Neural progenitor cell (in vitro differentiated cells): ENCODE data around the gene RBM19. TPM values are rescaled to one million over a fixed set of nuclear protein-coding genes. Genes with fewer than 3 reads are reported as not detected.

Experiments
- DNase-seq: peaks from one replicate; pipeline ENCODE4 v3.0.0-alpha.2; 2016; ENCODE audit warnings: low spot score
- H2AFZ ChIP-seq: fragments of 200-600 bp; sonication (generic); replicated peaks from 2 replicates; pipeline ENCODE4 v1.6.1; 2016; ENCODE audit warnings: antibody characterized with exemption
- H3F3A ChIP-seq: fragments of 200-600 bp; sonication (generic); 2 replicates; pipeline ENCODE4 v1.6.1; 2016; ENCODE audit warnings: antibody characterized with exemption, low read depth
- H3K27ac ChIP-seq: fragments of 200-600 bp; sonication (generic); 2 replicates; pipeline ENCODE4 v1.5.1; 2016; ENCODE audit warnings: mild to moderate bottlenecking
- H3K27me3 ChIP-seq: fragments of 200-600 bp; sonication (generic); 2 replicates; pipeline ENCODE4 v1.6.1; 2016; ENCODE audit warnings: mild to moderate bottlenecking, moderate library complexity
- H3K36me3 ChIP-seq: fragments of 200-600 bp; sonication (generic); 2 replicates; pipeline ENCODE4 v1.5.1; 2016
- H3K4me1 ChIP-seq: fragments of 200-600 bp; sonication (generic); 2 replicates; pipeline ENCODE4 v1.6.1; 2016; ENCODE audit warnings: mixed run types
- H3K4me2 ChIP-seq: fragments of 200-600 bp; sonication (generic); 2 replicates; pipeline ENCODE4 v1.6.1; 2016
- H3K4me3 ChIP-seq: fragments of 200-600 bp; sonication (generic); 2 replicates; pipeline ENCODE4 v1.5.1; 2016
- H3K79me2 ChIP-seq: fragments of 200-600 bp; sonication (generic); 2 replicates; pipeline ENCODE4 v1.6.1; 2016; ENCODE audit warnings: low read depth
- H3K9ac ChIP-seq: fragments of 200-600 bp; sonication (generic); 2 replicates; pipeline ENCODE4 v1.6.1; 2016
- H3K9me3 ChIP-seq: fragments of 200-600 bp; sonication (generic); 2 replicates; pipeline ENCODE4 v1.5.1; 2016; ENCODE audit warnings: low read depth
- H4K20me1 ChIP-seq: fragments of 200-600 bp; sonication (generic); 2 replicates; pipeline ENCODE4 v1.6.1; 2016; ENCODE audit warnings: low read depth
- H3K27ac Mint-ChIP-seq: 3 replicates; pipeline ENCODE4 v1.8.0; 2021; ENCODE audit warnings: mixed read lengths
- H3K27me3 Mint-ChIP-seq: 2 replicates; pipeline ENCODE4 v1.8.0; 2022; ENCODE audit warnings: low read depth, mild to moderate bottlenecking, inconsistent platforms, moderate library complexity, mixed read lengths; ENCODE audit not compliant: insufficient read depth
- H3K36me3 Mint-ChIP-seq: 3 replicates; pipeline ENCODE4 v1.8.0; 2021; ENCODE audit warnings: mixed read lengths
- H3K4me1 Mint-ChIP-seq: 3 replicates; pipeline ENCODE4 v1.8.0; 2021; ENCODE audit warnings: mixed read lengths
- H3K4me3 Mint-ChIP-seq: 3 replicates; pipeline ENCODE4 v1.8.0; 2021; ENCODE audit warnings: mild to moderate bottlenecking, moderate library complexity, mixed read lengths
- H3K9me3 Mint-ChIP-seq: 3 replicates; pipeline ENCODE4 v1.8.0; 2020; ENCODE audit warnings: mixed read lengths
- CTCF ChIP-seq: fragments of 200-600 bp; sonication (generic); IDR thresholded peaks from 2 replicates; pipeline ENCODE4 v1.5.1; 2017; ENCODE audit warnings: antibody characterized with exemption, mild to moderate bottlenecking
- EZH2 ChIP-seq: fragments of 200-600 bp; sonication (generic); IDR thresholded peaks from 2 replicates; pipeline ENCODE4 v1.6.1; 2017; ENCODE audit warnings: antibody characterized with exemption, mild to moderate bottlenecking, moderate library complexity
- EZH2phosphoT487 ChIP-seq: fragments of 200-600 bp; sonication (generic); IDR thresholded peaks from 2 replicates; pipeline ENCODE4 v1.6.1; 2017; ENCODE audit warnings: antibody characterized with exemption
- total RNA-seq: library from RNA; depleted of rRNA; stranded (reverse); fragments of >200 nt; gene quantifications from 2 replicates; pipeline ENCODE4 v1.2.3, GENCODE V29; 2015; ENCODE audit warnings: low replicate concordance

RBM19 gene
- total RNA-seq, 1 donor from 2014 or later, result 23.5 TPM

- no peak overlapping the region for H3K27ac ChIP-seq
- H3K79me2 ChIP-seq, result no peaks in the 10 kb centered on the region
- H3K27me3 ChIP-seq, result no peaks in the 10 kb centered on the region
- no peak overlapping the region for H2AFZ ChIP-seq
- Mint-ChIP-seq H3K27ac (no peak overlapping the region), H3K9me3 (no peaks in the 10 kb centered on the region), H3K4me3 (no peak overlapping the region), H3K36me3 (peaks cover 3% of the 10 kb centered on the region), H3K27me3 (peaks cover 5% of the 10 kb centered on the region), H3K4me1 (peaks cover 69% of the 10 kb centered on the region)
- peak overlapping the region; percentile 8 for H3K4me2 ChIP-seq
- peaks cover 34% of the 10 kb centered on the region for H3F3A ChIP-seq
- H3K36me3 ChIP-seq, result no peaks in the 10 kb centered on the region
- no peaks in the 10 kb centered on the region for H3K9me3 ChIP-seq
- peak; percentile 69 for DNase-seq
- no peak overlapping the region for H3K9ac ChIP-seq
- H3K4me1 ChIP-seq, result peaks cover 46% of the 10 kb centered on the region
- no peak for TF ChIP-seq EZH2phosphoT487
- TF ChIP-seq CTCF, result peak; percentile 53
- no peaks in the 10 kb centered on the region for H4K20me1 ChIP-seq
- H3K4me3 ChIP-seq, result no peak overlapping the region
These were observed 105.9 kb downstream of the RBM19 start for GRCh38 chr12:113860059-113860820.

- no peak overlapping the region for H3K27ac ChIP-seq
- no peak overlapping the region for H3K4me3 Mint-ChIP-seq
These were observed 107.2 kb downstream of the RBM19 start for GRCh38 chr12:113858841-113859386.

GRCh38 chr12:113857371-113857770 lies 108.8 kb downstream of the RBM19 start:
- Mint-ChIP-seq H3K36me3 (peaks cover 3% of the 10 kb centered on the region), H3K9me3 (no peaks in the 10 kb centered on the region), H3K27me3 (peaks cover 8% of the 10 kb centered on the region), H3K27ac (no peak overlapping the region), H3K4me1 (peaks cover 75% of the 10 kb centered on the region), H3K4me3 (no peak overlapping the region)
- no peak overlapping the region for H3K9ac ChIP-seq
- TF ChIP-seq CTCF, result no peak
- TF ChIP-seq EZH2, result no peak
- TF ChIP-seq EZH2phosphoT487, result no peak
- no peaks in the 10 kb centered on the region for H3K27me3 ChIP-seq
- H3K9me3 ChIP-seq, result no peaks in the 10 kb centered on the region
- H3K27ac ChIP-seq, result no peak overlapping the region
- no peak overlapping the region for H3K4me2 ChIP-seq
- no peak overlapping the region for H2AFZ ChIP-seq
- H3K36me3 ChIP-seq, result no peaks in the 10 kb centered on the region
- peaks cover 30% of the 10 kb centered on the region for H3F3A ChIP-seq
- H4K20me1 ChIP-seq, result no peaks in the 10 kb centered on the region
- H3K79me2 ChIP-seq, result no peaks in the 10 kb centered on the region
- H3K4me1 ChIP-seq, result peaks cover 42% of the 10 kb centered on the region
- no peak overlapping the region for H3K4me3 ChIP-seq
- DNase-seq, result no peak

More at GRCh38 chr12:113858841-113859386, 107.2 kb downstream of the RBM19 start:
- Histone ChIP-seq H3K9ac (no peak overlapping the region), H3K4me1 (peaks cover 46% of the 10 kb centered on the region), H3K4me3 (no peak overlapping the region), H4K20me1 (no peaks in the 10 kb centered on the region), H3F3A (peaks cover 34% of the 10 kb centered on the region), H3K4me2 (no peak overlapping the region), H3K36me3 (no peaks in the 10 kb centered on the region), H2AFZ (no peak overlapping the region), H3K79me2 (no peaks in the 10 kb centered on the region), H3K27me3 (no peaks in the 10 kb centered on the region), H3K9me3 (no peaks in the 10 kb centered on the region)
- Mint-ChIP-seq H3K36me3 (peaks cover 3% of the 10 kb centered on the region), H3K27me3 (peaks cover 5% of the 10 kb centered on the region), H3K27ac (peak overlapping the region; percentile 87), H3K4me1 (peaks cover 82% of the 10 kb centered on the region), H3K9me3 (no peaks in the 10 kb centered on the region)
- TF ChIP-seq EZH2phosphoT487 (no peak), EZH2 (no peak), CTCF (no peak)
- DNase-seq, result no peak
